ENCODE data around the gene SP100.
"Not testable (repeated sequence)": the region's sequence is repeated elsewhere in the genome, so short reads cannot be mapped to it uniquely, and the experiment has no call there.

Gene SP100

GRCh38 chr2:230422149-230422548 is 6.1 kb downstream of the SP100 start:
- no peak for DNase-seq

- no peak for DNase-seq
Measured at GRCh38 chr2:230423851-230424458, 8.0 kb downstream of the SP100 start.

- no peak for DNase-seq
Measured at GRCh38 chr2:230425377-230425776, 9.4 kb downstream of the SP100 start.

- no peak for DNase-seq
Measured at GRCh38 chr2:230429513-230429912, 13.5 kb downstream of the SP100 start.

GRCh38 chr2:230430957-230431910 is 15.2 kb downstream of the SP100 start:
- DNase-seq: no peak

GRCh38 chr2:230434677-230435324 is 18.8 kb downstream of the SP100 start:
- no peak for DNase-seq

- DNase-seq: no peak
Measured at GRCh38 chr2:230435431-230435830, 19.4 kb downstream of the SP100 start.

- not testable (repeated sequence) for DNase-seq
Measured at GRCh38 chr2:230439121-230439520, 23.1 kb downstream of the SP100 start.

- DNase-seq: no peak
Measured at GRCh38 chr2:230439590-230439989, 23.6 kb downstream of the SP100 start.

GRCh38 chr2:230441227-230441897 is 25.4 kb downstream of the SP100 start:
- peak; percentile 34 for DNase-seq

GRCh38 chr2:230443541-230443940 is 27.5 kb downstream of the SP100 start:
- DNase-seq: peak; percentile 66

- no peak for DNase-seq
Measured at GRCh38 chr2:230444832-230445231, 28.8 kb downstream of the SP100 start.

GRCh38 chr2:230447036-230447435 is 31.0 kb downstream of the SP100 start:
- DNase-seq: no peak

GRCh38 chr2:230447455-230448451 is 31.8 kb downstream of the SP100 start:
- DNase-seq: no peak

- DNase-seq: no peak
Measured at GRCh38 chr2:230449901-230450467, 34.0 kb downstream of the SP100 start.

GRCh38 chr2:230453006-230453405 is 37.0 kb downstream of the SP100 start:
- DNase-seq: no peak

GRCh38 chr2:230455005-230455684 is 39.1 kb downstream of the SP100 start:
- no peak for DNase-seq

GRCh38 chr2:230457073-230457768 is 41.2 kb downstream of the SP100 start:
- no peak for DNase-seq

GRCh38 chr2:230457793-230458192 is 41.8 kb downstream of the SP100 start:
- DNase-seq: no peak

- DNase-seq: no peak
Measured at GRCh38 chr2:230459216-230459615, 43.2 kb downstream of the SP100 start.

Data from fibroblast of skin of right quadriceps (primary cell).